ENCODE data around the gene MACROH2A1.

DNA sequence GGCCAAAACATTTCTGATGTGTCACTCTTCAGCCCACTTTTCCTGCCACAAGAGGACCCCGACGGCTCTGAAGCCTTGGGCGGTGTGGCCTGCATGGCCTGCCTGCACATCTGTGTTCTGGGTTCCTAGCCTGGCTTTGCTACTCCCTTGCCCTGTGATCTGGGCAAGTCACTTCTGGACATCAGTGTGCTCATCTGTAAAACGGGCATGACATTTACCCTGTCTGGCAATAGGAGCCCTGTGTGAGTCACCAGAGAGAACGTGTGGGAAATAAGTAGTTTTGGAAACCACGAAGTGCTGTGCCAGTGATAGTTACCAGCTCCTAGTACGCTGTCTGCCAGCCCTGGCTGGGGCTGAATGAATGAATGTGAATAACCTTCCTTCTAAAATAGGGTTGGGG, 90.8 kb downstream of the MACROH2A1 start:
- no peak for TF ChIP-seq NANOG (IDR thresholded peaks at IDR 0.05; ENCODE audit: borderline replicate concordance)
- TF ChIP-seq CREB1 (CRISPR knock-in tag; IDR thresholded peaks at IDR 0.05; ENCODE audit: low read depth), result no peak
- no peak for TF ChIP-seq REST (IDR thresholded peaks at IDR 0.05; ENCODE audit: unreplicated experiment)
- TF ChIP-seq, protein P1, sequence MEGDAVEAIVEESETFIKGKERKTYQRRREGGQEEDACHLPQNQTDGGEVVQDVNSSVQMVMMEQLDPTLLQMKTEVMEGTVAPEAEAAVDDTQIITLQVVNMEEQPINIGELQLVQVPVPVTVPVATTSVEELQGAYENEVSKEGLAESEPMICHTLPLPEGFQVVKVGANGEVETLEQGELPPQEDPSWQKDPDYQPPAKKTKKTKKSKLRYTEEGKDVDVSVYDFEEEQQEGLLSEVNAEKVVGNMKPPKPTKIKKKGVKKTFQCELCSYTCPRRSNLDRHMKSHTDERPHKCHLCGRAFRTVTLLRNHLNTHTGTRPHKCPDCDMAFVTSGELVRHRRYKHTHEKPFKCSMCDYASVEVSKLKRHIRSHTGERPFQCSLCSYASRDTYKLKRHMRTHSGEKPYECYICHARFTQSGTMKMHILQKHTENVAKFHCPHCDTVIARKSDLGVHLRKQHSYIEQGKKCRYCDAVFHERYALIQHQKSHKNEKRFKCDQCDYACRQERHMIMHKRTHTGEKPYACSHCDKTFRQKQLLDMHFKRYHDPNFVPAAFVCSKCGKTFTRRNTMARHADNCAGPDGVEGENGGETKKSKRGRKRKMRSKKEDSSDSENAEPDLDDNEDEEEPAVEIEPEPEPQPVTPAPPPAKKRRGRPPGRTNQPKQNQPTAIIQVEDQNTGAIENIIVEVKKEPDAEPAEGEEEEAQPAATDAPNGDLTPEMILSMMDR (conservative IDR thresholded peaks at IDR 0.05; ENCODE audit: low read depth in 2 of 2), result no peak
- no peak for TF ChIP-seq EZH2 (IDR thresholded peaks at IDR 0.05; ENCODE audit: low read depth, unreplicated experiment)
- TF ChIP-seq ETS1 (IDR thresholded peaks at IDR 0.05), result no peak
- no peak for TF ChIP-seq POLR2AphosphoS5 (IDR thresholded peaks at IDR 0.05; ENCODE audit: low read depth)
- TF ChIP-seq EZH2phosphoT487 (IDR thresholded peaks at IDR 0.05; ENCODE audit: unreplicated experiment), result no peak
- TF ChIP-seq JUNB (IDR thresholded peaks at IDR 0.05; ENCODE audit: unreplicated experiment), result no peak

All from GM23338 (cell line).